K562 (cell line): ENCODE results near the gene BIRC5. TPM values are rescaled to one million over a fixed set of nuclear protein-coding genes. Genes with fewer than 3 reads are reported as not detected.
A peak's percentile ranks its signal among the peaks of the same experiment; 100 is the strongest.

ENCODE experiments used
- CUX1 ChIP-seq: fragments of 200-800 bp; sonication (Bioruptor generic); IDR thresholded peaks from 2 replicates; pipeline ENCODE4 v1.6.1; 2016; ENCODE audit warnings: missing genetic modification characterization, missing compliant biosample characterization
- EP300 ChIP-seq: IDR thresholded peaks from 2 replicates; pipeline ENCODE4 v1.6.1; 2012; ENCODE audit warnings: low read length, improper control_type of control experiment
- KDM1A ChIP-seq, 2 experiments: fragments of 450-650 bp; IDR thresholded peaks; 2 replicates each; pipeline ENCODE4 v1.6.1; 2016; ENCODE audit warnings: mild to moderate bottlenecking in 2 of 2
- NR3C1 ChIP-seq: sonication (generic); formaldehyde crosslinking; IDR thresholded peaks from 2 replicates; pipeline ENCODE4 v1.8.1; 2022; ENCODE audit warnings: missing genetic modification reagents
- PHF20 ChIP-seq: fragments of 450-650 bp; IDR thresholded peaks from 2 replicates; pipeline ENCODE4 v1.6.1; 2018; ENCODE audit not compliant: partially characterized antibody
- RREB1 ChIP-seq: fragments of 250-450 bp; sonication (Bioruptor Pico); IDR thresholded peaks from 2 replicates; pipeline ENCODE4 v1.4.0; 2020
- ZFP36 ChIP-seq: fragments of 150-350 bp; IDR thresholded peaks from 2 replicates; pipeline ENCODE4 v1.6.1; 2018; ENCODE audit warnings: low read length, low read depth; ENCODE audit not compliant: partially characterized antibody
- polyA plus RNA-seq, 8 experiments: library from polyadenylated mRNA; depleted of rRNA in 4 of 8; stranded (reverse) in 5 of 8; unstranded in 3 of 8; fragments of >200 nt; fragmentation: Nextera tagmentation in 2 of 8; fragmentation: Illumina TruSeq in 1 of 8; extraction: Ambion mirVana in 2 of 8; extraction: Trizol in 1 of 8; gene quantifications; 2 replicates each; pipeline versions ENCODE4 v1.2.1 to v1.2.3, GENCODE V29; 2011 to 2014; ENCODE audit warnings: inconsistent platforms in 1 of 8, missing spikeins in 1 of 8
- total RNA-seq, 7 experiments: library from RNA; depleted of rRNA in 6 of 7; stranded (reverse); fragments of >200 nt in 6 of 7; fragmentation: Illumina TruSeq in 2 of 7; extraction: Trizol in 2 of 7; gene quantifications; 2 replicates each; pipeline versions ENCODE4 v1.2.1 to v1.2.3, GENCODE V29; 2011 to 2021; ENCODE audit warnings: low replicate concordance in 1 of 7

Gene BIRC5
- total and polyA plus RNA-seq, 9 of the 15 experiments (the other 6 are each of a cell fraction or from before 2014, with no cell fraction given) = 64.4 to 140 (median 101) TPM

GRCh38 chr17:78256707-78257591 is 42.9 kb downstream of the BIRC5 start (continued):
- TF ChIP-seq CUX1 (CRISPR knock-in tag) = no peak
- peak; percentile 42 for TF ChIP-seq PHF20
- TF ChIP-seq KDM1A (IDR thresholded peaks at IDR 0.05) = peak in 1 of 2 experiments; percentile 88; a peak in 2 of 4 replicates
- no peak for TF ChIP-seq ZFP36
- no peak for TF ChIP-seq NR3C1 (CRISPR knock-in tag)
- peak; percentile 2; the same call in 1 of the 2 replicates for TF ChIP-seq RREB1 (CRISPR knock-in tag)
- TF ChIP-seq EP300 = peak; percentile 24; the same call in 1 of the 2 replicates
